Stimulated activated memory B cell treated with anti-CD40 and anti-IgM and Interleukin-4, amounts not matched to agents 10 μg/mL and 1 μg/mL and 100 μg/mL, for 72 hours (primary cell): Measurements from ENCODE around the gene SCARF1.
"Not testable (repeated sequence)": the region's sequence is repeated elsewhere in the genome, so short reads cannot be mapped to it uniquely, and the experiment has no call there.

Source experiments
- ATAC-seq: fragments of 150-1000 bp; cut with Tn5 transposase; 2 replicates; pipeline ENCODE4 v1.10.0; 2021
- H3K27ac Mint-ChIP-seq: one replicate; pipeline ENCODE4 v1.8.0; 2022; ENCODE audit warnings: mild to moderate bottlenecking, mixed read lengths
- H3K27me3 Mint-ChIP-seq: one replicate; pipeline ENCODE4 v1.8.0; 2022; ENCODE audit warnings: mixed read lengths
- H3K36me3 Mint-ChIP-seq: one replicate; pipeline ENCODE4 v1.8.0; 2022; ENCODE audit warnings: mixed read lengths
- H3K4me1 Mint-ChIP-seq: one replicate; pipeline ENCODE4 v1.8.0; 2022; ENCODE audit warnings: mixed read lengths
- H3K4me3 Mint-ChIP-seq: one replicate; pipeline ENCODE4 v1.8.0; 2022; ENCODE audit warnings: mild to moderate bottlenecking, moderate library complexity, mixed read lengths
- H3K9me3 Mint-ChIP-seq: one replicate; pipeline ENCODE4 v1.8.0; 2022; ENCODE audit warnings: mixed read lengths

SCARF1 gene

GRCh38 chr17:1652794-1653193 lies 7.3 kb upstream of the SCARF1 start:
- Mint-ChIP-seq H3K27ac (peak overlapping the region; percentile 49), H3K4me1 (peaks cover 31% of the 10 kb centered on the region), H3K36me3 (peaks cover 58% of the 10 kb centered on the region)
- not testable (repeated sequence) for H3K4me3 Mint-ChIP-seq, ATAC-seq, H3K9me3 Mint-ChIP-seq, H3K27me3 Mint-ChIP-seq

DNA sequence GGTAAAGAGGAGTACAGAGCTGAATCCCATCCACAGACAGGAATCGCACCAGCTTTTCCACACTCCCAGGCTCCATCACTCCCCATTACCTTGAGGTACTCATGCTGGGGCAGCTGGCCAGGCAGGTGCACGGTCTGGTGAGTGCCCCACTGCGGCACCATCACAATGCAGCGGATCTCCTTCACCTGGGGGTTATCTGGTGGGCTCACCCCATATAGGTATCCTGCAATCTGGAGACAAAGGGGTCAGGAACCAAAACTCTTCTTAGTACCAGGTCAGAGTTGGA lies 6.0 kb upstream of the SCARF1 start:
- ATAC-seq, result no peak
- Mint-ChIP-seq H3K9me3 (no peaks in the 10 kb centered on the region), H3K4me1 (peaks cover 41% of the 10 kb centered on the region), H3K4me3 (no peak overlapping the region), H3K27me3 (no peaks in the 10 kb centered on the region), H3K27ac (no peak overlapping the region), H3K36me3 (peaks cover 59% of the 10 kb centered on the region)

GRCh38 chr17:1650731-1651558 lies 5.4 kb upstream of the SCARF1 start:
- Mint-ChIP-seq H3K36me3 (peaks cover 59% of the 10 kb centered on the region), H3K27ac (no peak overlapping the region), H3K4me3 (no peak overlapping the region)

GRCh38 chr17:1649844-1650501 lies 4.4 kb upstream of the SCARF1 start, which contains the start of gene RILP:
Gene RILP (minus strand): TSS chr17:1649866. CDS start chr17:1649804, 62 bp downstream.
- Mint-ChIP-seq H3K9me3 (no peaks in the 10 kb centered on the region), H3K4me3 (peak within 1 kb of the TSS; percentile 79), H3K36me3 (peaks cover 53% of the 10 kb centered on the region), H3K27ac (peak within 1 kb of the TSS; percentile 75), H3K27me3 (no peaks in the 10 kb centered on the region), H3K4me1 (peaks cover 56% of the 10 kb centered on the region)
- ATAC-seq, result peak; percentile 20

More at GRCh38 chr17:1650731-1651558, 5.4 kb upstream of the SCARF1 start:
- H3K27me3 Mint-ChIP-seq, result no peaks in the 10 kb centered on the region
- no peak for ATAC-seq
- no peaks in the 10 kb centered on the region for H3K9me3 Mint-ChIP-seq
- H3K4me1 Mint-ChIP-seq, result peaks cover 47% of the 10 kb centered on the region

DNA sequence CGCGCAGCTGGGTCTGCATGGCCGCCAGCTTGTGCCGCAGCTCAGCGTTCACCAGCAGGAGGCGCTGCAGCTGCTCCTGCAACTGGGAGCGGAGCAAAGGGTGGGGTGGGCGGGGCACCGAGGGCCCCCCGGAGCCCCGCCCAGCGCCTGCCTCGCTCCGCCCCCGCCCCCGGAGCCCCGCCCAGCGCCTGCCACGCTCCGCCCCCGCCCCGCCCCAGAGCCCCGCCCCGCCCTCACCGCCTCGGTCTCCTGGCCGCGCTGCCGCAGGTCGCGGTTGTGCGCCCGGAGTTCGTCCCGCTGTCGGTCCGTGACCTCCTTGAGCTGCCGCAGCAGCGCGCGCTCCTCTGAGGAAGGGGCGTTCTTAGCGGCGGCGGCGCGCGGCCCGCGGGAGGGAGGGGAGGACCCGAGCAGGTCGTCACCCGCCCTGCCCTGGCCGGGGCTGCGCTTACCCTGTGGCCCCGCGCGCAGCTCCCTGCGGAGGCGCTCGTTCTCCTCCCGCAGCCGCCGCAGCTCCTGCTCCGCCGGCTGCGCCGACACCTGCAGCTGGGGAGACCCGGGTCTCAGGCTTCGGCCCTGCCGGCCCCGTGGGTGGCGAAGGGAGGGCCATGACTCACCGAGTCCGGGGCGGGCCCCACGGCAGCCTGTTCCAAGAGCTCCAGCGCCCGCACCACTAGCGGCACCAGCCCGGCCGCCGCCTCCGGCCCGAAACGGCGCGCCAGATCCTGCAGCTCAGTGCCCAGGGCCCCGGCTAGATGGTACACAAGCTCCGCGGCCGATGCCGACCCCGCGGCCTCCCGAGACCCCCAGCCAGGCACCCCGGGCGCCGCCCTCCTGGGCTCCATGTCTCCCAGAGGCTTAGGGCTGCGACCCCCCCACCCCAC lies 3.7 kb upstream of the SCARF1 start:
- Mint-ChIP-seq H3K27me3 (no peaks in the 10 kb centered on the region), H3K27ac (peak overlapping the region; percentile 75), H3K4me1 (peaks cover 64% of the 10 kb centered on the region), H3K9me3 (no peaks in the 10 kb centered on the region), H3K4me3 (peak overlapping the region; percentile 79), H3K36me3 (peaks cover 49% of the 10 kb centered on the region)
- ATAC-seq, result peak; percentile 86

GRCh38 chr17:1648173-1648962 lies 2.8 kb upstream of the SCARF1 start:
- peak overlapping the region; percentile 75 for H3K27ac Mint-ChIP-seq
- H3K27me3 Mint-ChIP-seq, result no peaks in the 10 kb centered on the region
- no peak for ATAC-seq
- H3K4me1 Mint-ChIP-seq, result peaks cover 69% of the 10 kb centered on the region
- peak overlapping the region; percentile 79 for H3K4me3 Mint-ChIP-seq
- no peaks in the 10 kb centered on the region for H3K9me3 Mint-ChIP-seq
- peaks cover 42% of the 10 kb centered on the region for H3K36me3 Mint-ChIP-seq

DNA sequence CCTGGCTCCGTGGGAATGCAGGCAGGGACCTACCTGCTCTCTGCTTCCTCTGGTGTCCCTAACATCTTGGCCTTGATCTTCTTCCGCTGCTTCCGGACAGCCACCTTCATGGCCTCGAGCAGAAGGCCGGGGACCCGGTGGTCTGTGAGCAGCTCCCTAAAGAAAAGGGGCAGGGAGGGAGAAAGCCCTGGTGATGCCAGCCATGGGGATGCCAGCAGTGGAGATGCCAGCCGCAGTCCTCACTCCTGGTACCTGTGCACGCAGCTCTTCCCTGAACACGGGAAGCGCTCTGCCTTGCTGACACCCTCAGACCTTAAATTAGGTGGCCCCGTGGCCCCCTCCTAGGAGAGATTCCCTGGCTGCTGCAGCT lies 2.3 kb upstream of the SCARF1 start:
- H3K27ac Mint-ChIP-seq, result peak overlapping the region; percentile 75
- H3K9me3 Mint-ChIP-seq, result no peaks in the 10 kb centered on the region
- peaks cover 66% of the 10 kb centered on the region for H3K4me1 Mint-ChIP-seq

DNA sequence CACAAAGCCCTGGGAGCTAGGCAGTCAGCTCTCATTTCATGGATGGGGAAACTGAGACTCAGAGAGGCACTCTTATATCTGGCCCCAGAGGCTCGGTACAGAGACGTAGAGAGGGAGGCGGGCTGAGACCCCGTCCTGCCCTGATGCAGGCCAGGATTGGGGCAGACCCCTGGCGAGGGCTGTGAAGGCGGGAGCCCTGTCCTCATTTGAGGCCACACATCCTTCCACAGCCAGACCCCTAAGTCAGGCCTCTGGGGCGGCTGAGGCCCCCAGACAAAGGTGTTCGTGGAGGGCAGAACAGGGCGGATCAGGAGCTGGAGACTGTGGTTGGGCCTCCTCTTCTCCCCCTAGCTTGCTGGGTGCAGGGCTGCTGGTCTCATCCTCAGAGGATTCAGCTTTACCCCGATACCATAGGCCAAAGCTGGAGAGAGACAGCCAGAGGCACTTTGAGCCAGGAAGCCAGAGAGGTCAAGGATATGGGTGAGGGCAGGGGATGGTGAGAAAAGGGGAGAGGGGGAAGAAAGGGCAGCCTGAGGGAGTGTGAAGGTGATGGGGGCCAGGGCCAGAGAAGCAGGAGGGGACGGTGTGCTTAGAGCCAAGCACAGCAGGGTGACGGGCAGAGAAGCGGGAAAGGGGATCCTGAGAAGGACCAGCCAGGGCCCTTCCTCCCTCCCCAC lies 805 bp upstream of the SCARF1 start:
- Mint-ChIP-seq H3K9me3 (no peaks in the 10 kb centered on the region), H3K4me3 (peak overlapping the region; percentile 13), H3K4me1 (peaks cover 63% of the 10 kb centered on the region), H3K27ac (peak overlapping the region; percentile 92), H3K36me3 (peaks cover 25% of the 10 kb centered on the region), H3K27me3 (no peaks in the 10 kb centered on the region)
- ATAC-seq, result no peak

More for the DNA sequence above, 2.3 kb upstream of the SCARF1 start:
- H3K36me3 Mint-ChIP-seq, result peaks cover 36% of the 10 kb centered on the region
- no peak for ATAC-seq
- H3K4me3 Mint-ChIP-seq, result peak overlapping the region; percentile 79
- no peaks in the 10 kb centered on the region for H3K27me3 Mint-ChIP-seq

DNA sequence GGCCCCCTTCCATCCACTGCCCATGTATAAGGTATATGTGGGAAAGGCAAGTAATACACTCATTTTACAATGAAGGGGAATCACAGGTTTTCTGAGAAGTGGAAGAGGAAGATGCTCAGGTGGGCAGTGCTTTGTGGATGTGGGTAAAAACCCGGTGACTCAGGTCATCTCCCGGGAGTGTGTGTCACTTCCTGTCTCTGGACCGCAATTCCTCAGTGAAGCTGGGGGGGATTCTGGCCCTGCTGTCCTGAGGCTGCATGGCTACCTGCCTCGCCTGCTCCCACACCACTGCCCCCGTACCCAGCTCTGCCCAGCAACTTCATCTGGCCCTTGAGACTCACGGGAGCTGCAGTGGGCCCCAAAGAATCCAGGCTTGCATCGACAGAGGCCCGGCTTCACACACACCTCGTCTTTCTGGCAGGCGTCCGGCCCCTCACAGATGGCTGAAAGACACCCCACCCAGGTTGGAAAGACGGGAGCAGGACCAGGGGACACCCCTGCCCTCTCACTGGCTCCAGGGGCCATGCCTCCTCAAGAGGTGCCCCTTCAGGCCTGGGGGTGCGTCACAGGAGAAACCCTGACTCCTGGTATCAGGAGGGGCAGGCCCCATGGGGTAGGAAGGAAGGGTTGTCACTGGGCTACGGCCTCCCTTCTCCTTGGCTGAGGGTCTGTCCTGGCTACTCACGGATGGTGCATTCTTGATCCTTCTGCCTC lies 882 bp downstream of the SCARF1 start:
- peak; percentile 51 for ATAC-seq
- Mint-ChIP-seq H3K4me1 (peaks cover 54% of the 10 kb centered on the region), H3K9me3 (no peaks in the 10 kb centered on the region), H3K36me3 (peaks cover 16% of the 10 kb centered on the region), H3K4me3 (peak overlapping the region; percentile 86), H3K27ac (peak overlapping the region; percentile 92), H3K27me3 (no peaks in the 10 kb centered on the region)

GRCh38 chr17:1643999-1644492 lies 1.5 kb downstream of the SCARF1 start:
- Mint-ChIP-seq H3K27ac (peak overlapping the region; percentile 92), H3K4me1 (peaks cover 60% of the 10 kb centered on the region), H3K27me3 (no peaks in the 10 kb centered on the region), H3K9me3 (no peaks in the 10 kb centered on the region), H3K36me3 (peaks cover 16% of the 10 kb centered on the region), H3K4me3 (peak overlapping the region; percentile 86)
- ATAC-seq, result peak; percentile 3

GRCh38 chr17:1643293-1643998 lies 2.1 kb downstream of the SCARF1 start:
- ATAC-seq, result peak; percentile 34
- Mint-ChIP-seq H3K27me3 (no peaks in the 10 kb centered on the region), H3K27ac (peak overlapping the region; percentile 92), H3K36me3 (peaks cover 16% of the 10 kb centered on the region), H3K4me1 (peaks cover 62% of the 10 kb centered on the region), H3K9me3 (no peaks in the 10 kb centered on the region), H3K4me3 (no peak overlapping the region)

DNA sequence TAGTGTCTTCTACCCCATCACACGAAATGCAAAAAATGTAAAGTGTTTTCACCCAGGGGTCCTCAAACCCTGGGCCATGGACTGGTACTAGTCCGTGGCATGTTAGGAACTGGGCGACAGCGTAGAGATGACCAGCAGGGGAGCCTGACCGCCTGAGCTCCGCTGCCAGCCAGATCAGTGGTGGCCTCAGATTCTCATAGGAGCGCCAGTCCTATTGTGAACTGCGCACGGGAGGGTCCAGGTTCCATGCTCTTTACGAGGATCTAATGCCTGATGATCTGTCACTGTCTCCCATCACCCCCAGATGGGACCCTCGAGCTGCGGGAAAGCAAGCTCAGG lies 4.5 kb downstream of the SCARF1 start:
- H3K27me3 Mint-ChIP-seq, result no peaks in the 10 kb centered on the region
- no peak for ATAC-seq
- no peak overlapping the region for H3K4me3 Mint-ChIP-seq
- no peak overlapping the region for H3K27ac Mint-ChIP-seq
- H3K9me3 Mint-ChIP-seq, result no peaks in the 10 kb centered on the region
- H3K4me1 Mint-ChIP-seq, result peaks cover 41% of the 10 kb centered on the region
- H3K36me3 Mint-ChIP-seq, result peaks cover 3% of the 10 kb centered on the region

DNA sequence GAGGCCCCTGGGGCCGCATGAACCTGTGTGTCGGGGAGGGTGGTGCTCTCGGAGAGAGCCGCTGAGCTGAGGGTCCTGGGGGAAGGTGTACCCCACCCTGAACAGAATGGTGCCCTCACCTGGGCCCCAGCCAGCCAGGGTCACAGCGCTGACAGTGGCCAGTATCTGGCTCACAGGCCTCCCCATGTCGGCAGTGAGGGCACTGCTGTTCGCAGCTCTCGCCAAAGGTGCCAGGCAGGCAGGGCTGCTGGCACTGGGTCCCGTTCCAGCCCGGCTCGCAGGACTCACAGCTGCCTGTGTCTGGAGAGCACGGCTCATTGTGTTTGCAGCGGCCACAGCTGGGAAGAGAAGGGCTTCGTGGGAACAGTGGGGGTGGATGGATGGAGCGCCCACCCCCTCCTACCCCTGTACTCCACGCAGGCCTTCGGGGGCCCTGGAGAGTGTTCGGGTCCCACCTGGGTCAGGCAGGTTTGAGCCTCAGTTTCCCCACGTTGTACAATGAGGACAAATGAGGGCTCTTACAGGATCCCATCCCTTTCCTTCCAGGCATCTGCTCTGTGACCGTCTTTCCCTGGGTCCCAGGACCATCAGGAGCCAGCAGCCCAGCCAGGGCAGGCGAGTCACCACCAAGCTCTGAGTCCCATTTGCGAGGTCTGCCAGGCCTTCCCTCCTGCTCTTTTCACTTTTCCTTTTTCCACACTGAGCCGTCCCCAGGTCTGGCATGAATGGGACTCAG lies 5.0 kb downstream of the SCARF1 start:
- H3K27me3 Mint-ChIP-seq, result no peaks in the 10 kb centered on the region
- no peak overlapping the region for H3K27ac Mint-ChIP-seq
- no peak for ATAC-seq
- H3K36me3 Mint-ChIP-seq, result peaks cover 6% of the 10 kb centered on the region
- no peaks in the 10 kb centered on the region for H3K9me3 Mint-ChIP-seq
- peaks cover 36% of the 10 kb centered on the region for H3K4me1 Mint-ChIP-seq
- no peak overlapping the region for H3K4me3 Mint-ChIP-seq
